Endothelial cell of umbilical vein (primary cell): ENCODE data around the gene MAGEA9B. TPM values are rescaled to one million over a fixed set of nuclear protein-coding genes. Genes with fewer than 3 reads are reported as not detected.
"Not testable (repeated sequence)": the region's sequence is repeated elsewhere in the genome, so short reads cannot be mapped to it uniquely, and the experiment has no call there.

Source experiments
- BruUV-seq: library from RNA; stranded (reverse); fragments of 400-500 nt; replicated peaks from 2 replicates; lab custom pipeline; 2021; lab: Mats Ljungman, UMichigan
- CTCF ChIA-PET: fragments of 300-600, 350-600 bp; sonication (Branson Sonifier 250); formaldehyde crosslinking; loops from one replicate; lab custom pipeline; 2021; ENCODE audit warnings: antibody characterized with exemption, inconsistent platforms; lab: Charles Lee
- POLR2A ChIA-PET: fragments of 300-600, 350-600 bp; sonication (Branson Sonifier 250); formaldehyde crosslinking; loops from one replicate; lab custom pipeline; 2021; ENCODE audit warnings: antibody characterized with exemption, inconsistent platforms; lab: Charles Lee
- DNase-seq: peaks from one replicate; pipeline ENCODE4 v3.0.0-alpha.2; 2011; ENCODE audit warnings: low read depth, low spot score
- FAIRE-seq: peaks from 2 replicates; lab custom pipeline; 2011; peaks lifted over from hg19 to GRCh38; lab: Jason Lieb, UNC
- H2AFZ ChIP-seq: 2 replicates; pipeline ENCODE4 v1.6.0; 2012; ENCODE audit warnings: low read depth, low read length, control low read depth, inconsistent platforms
- H3K27ac ChIP-seq: 2 replicates; pipeline ENCODE4 v1.5.1; 2011; ENCODE audit warnings: low read depth, mild to moderate bottlenecking, control low read depth, low read length, moderate library complexity; ENCODE audit not compliant: insufficient read depth
- H3K27me3 ChIP-seq, 2 experiments: 2 replicates each; pipeline versions ENCODE4 v1.6.0 to v1.6.1; 2011; ENCODE audit warnings: low read length in 2 of 2, mixed read lengths in 1 of 2; ENCODE audit not compliant: control insufficient read depth in 2 of 2, insufficient read depth in 2 of 2
- H3K36me3 ChIP-seq, 2 experiments: 2 replicates in 1 of 2; 3 replicates in 1 of 2; pipeline ENCODE4 v1.5.1; 2011; ENCODE audit warnings: low read length in 2 of 2, mild to moderate bottlenecking in 1 of 2, moderate library complexity in 1 of 2; ENCODE audit not compliant: control insufficient read depth in 2 of 2, insufficient read depth in 2 of 2; ENCODE audit errors: extremely low read depth in 1 of 2
- H3K4me1 ChIP-seq: 3 replicates; pipeline ENCODE4 v1.5.1; 2011; ENCODE audit warnings: mild to moderate bottlenecking, low read length; ENCODE audit not compliant: control insufficient read depth, insufficient read depth; ENCODE audit errors: extremely low read depth
- H3K4me2 ChIP-seq: 2 replicates; pipeline ENCODE4 v1.6.1; 2011; ENCODE audit warnings: low read length, control low read depth, mixed read lengths; ENCODE audit not compliant: insufficient read depth
- H3K4me3 ChIP-seq, 3 experiments: fragments of 200-600 bp in 1 of 3; sonication (generic), shearing (Covaris generic) in 1 of 3; replicated peaks in 1 of 3; 2 replicates each; pipeline ENCODE4 v1.5.1; 2011 to 2016; ENCODE audit warnings: control low read depth in 3 of 3, low read length in 3 of 3, mild to moderate bottlenecking in 2 of 3, inconsistent platforms in 1 of 3, low read depth in 1 of 3, moderate library complexity in 1 of 3; ENCODE audit not compliant: insufficient read depth in 1 of 3
- H3K79me2 ChIP-seq: 2 replicates; pipeline ENCODE4 v1.6.0; 2012; ENCODE audit warnings: low read length, inconsistent platforms; ENCODE audit not compliant: control insufficient read depth, insufficient read depth
- H3K9ac ChIP-seq: replicated peaks from 2 replicates; pipeline ENCODE3; 2011; ENCODE audit warnings: low read length, control low read depth; ENCODE audit not compliant: insufficient read depth; ENCODE audit errors: extremely low read depth
- H3K9me1 ChIP-seq: replicated peaks from 3 replicates; pipeline ENCODE4 v1.6.0; 2011; ENCODE audit warnings: mild to moderate bottlenecking, low read length; ENCODE audit not compliant: control insufficient read depth, insufficient read depth; ENCODE audit errors: extremely low read depth
- H3K9me3 ChIP-seq: replicated peaks from 2 replicates; pipeline ENCODE4 v1.5.1; 2012; ENCODE audit warnings: low read length, inconsistent platforms; ENCODE audit not compliant: control insufficient read depth, insufficient read depth
- H4K20me1 ChIP-seq: replicated peaks from 2 replicates; pipeline ENCODE3; 2011; ENCODE audit warnings: mild to moderate bottlenecking, low read length; ENCODE audit not compliant: control insufficient read depth, insufficient read depth; ENCODE audit errors: extremely low read depth
- dilution Hi-C: fragments of 300-500 bp; cut with MboI; formaldehyde crosslinking; loops from one replicate; pipeline ENCODE4 v1.15.0; 2019; ENCODE audit warnings: low sequenced_read_pairs; ENCODE audit not compliant: extremely low pct_ligation_motif_present
- intact Hi-C: fragments of 100-400 bp; cut with micrococcal nuclease; formaldehyde crosslinking; loops from one replicate; pipeline ENCODE4 v1.10.0; 2022
- polyA plus RNA-seq, 4 experiments: library from polyadenylated mRNA; depleted of rRNA in 3 of 4; stranded (reverse) in 3 of 4; unstranded in 1 of 4; fragments of >200 nt; gene quantifications; 2 replicates each; pipeline versions ENCODE4 v1.2.1 to v1.2.3, GENCODE V29; 2011 to 2012; ENCODE audit warnings: missing spikeins in 1 of 4
- total RNA-seq: library from RNA; stranded (reverse); gene quantifications from 2 replicates; pipeline ENCODE4 v1.2.3, GENCODE V29; 2021

The MAGEA9B gene
- total and polyA plus RNA-seq, 2 donors (not counting 3 experiments of a cell fraction or from before 2014, with no cell fraction given): not detected

GRCh38 chrX:149595943-149596342 is 8.7 kb upstream of the MAGEA9B start:
- H3K27me3 ChIP-seq, BruUV-seq, H3K79me2 ChIP-seq, dilution Hi-C loops, intact Hi-C loops, H3K9me1 ChIP-seq, H3K9ac ChIP-seq, H2AFZ ChIP-seq, CTCF ChIA-PET, H3K36me3 ChIP-seq, H4K20me1 ChIP-seq, H3K4me1 ChIP-seq, FAIRE-seq, H3K27ac ChIP-seq, H3K9me3 ChIP-seq, POLR2A ChIA-PET, H3K4me2 ChIP-seq, H3K4me3 ChIP-seq, DNase-seq: not testable (repeated sequence)

- DNase-seq, intact Hi-C loops, H3K9ac ChIP-seq, CTCF ChIA-PET, H4K20me1 ChIP-seq, H3K9me3 ChIP-seq, H3K36me3 ChIP-seq, dilution Hi-C loops, BruUV-seq, POLR2A ChIA-PET, H3K27ac ChIP-seq, FAIRE-seq, H3K4me1 ChIP-seq, H2AFZ ChIP-seq, H3K4me3 ChIP-seq, H3K27me3 ChIP-seq, H3K4me2 ChIP-seq, H3K9me1 ChIP-seq, H3K79me2 ChIP-seq: not testable (repeated sequence)
Observed at GRCh38 chrX:149595214-149595613, 8.0 kb upstream of the MAGEA9B start, which contains the start of gene HSFX2. TSS of gene HSFX2 (minus strand) at chrX:149595314. CDS start at chrX:149594700, 614 bp downstream.

GRCh38 chrX:149590993-149591392 is 3.7 kb upstream of the MAGEA9B start:
- H4K20me1 ChIP-seq, H3K27me3 ChIP-seq, POLR2A ChIA-PET, H3K4me2 ChIP-seq, H3K79me2 ChIP-seq, H3K9ac ChIP-seq, H3K36me3 ChIP-seq, dilution Hi-C loops, intact Hi-C loops, H2AFZ ChIP-seq, H3K9me1 ChIP-seq, CTCF ChIA-PET, H3K4me3 ChIP-seq, H3K4me1 ChIP-seq, H3K9me3 ChIP-seq, DNase-seq, BruUV-seq, FAIRE-seq, H3K27ac ChIP-seq: not testable (repeated sequence)

- H3K79me2 ChIP-seq, H3K4me2 ChIP-seq, BruUV-seq, POLR2A ChIA-PET, H3K36me3 ChIP-seq, H3K4me1 ChIP-seq, H3K27ac ChIP-seq, H2AFZ ChIP-seq, FAIRE-seq, H3K27me3 ChIP-seq, intact Hi-C loops, DNase-seq, H3K9me1 ChIP-seq, H3K4me3 ChIP-seq, H3K9ac ChIP-seq, dilution Hi-C loops, CTCF ChIA-PET, H4K20me1 ChIP-seq, H3K9me3 ChIP-seq: not testable (repeated sequence)
Observed at GRCh38 chrX:149585631-149586030, 1.6 kb downstream of the MAGEA9B start.
